ENCODE data around the gene C17orf113. TPM values are rescaled to one million over a fixed set of nuclear protein-coding genes. Genes with fewer than 3 reads are reported as not detected.
"Not testable (repeated sequence)": the region's sequence is repeated elsewhere in the genome, so short reads cannot be mapped to it uniquely, and the experiment has no call there.

Gene C17orf113
- total RNA-seq, 4 donors from 2014 or later: 0.13 to 0.86 (median 0.38) TPM

- ATAC-seq (no peak), DNase-seq (no peak)
- in situ Hi-C loops (cut with MboI; ENCODE audit: low sequenced_read_pairs in 4 of 4): no loop called here
- Histone ChIP-seq H3K4me3 (peak overlapping the region; percentile 85 to 98 (median 89)), H3K27ac (peak overlapping the region; percentile 88 to 98 (median 92)), H3K36me3 (peaks cover 0 to 17% of the 10 kb centered on the region in 2 donors), H3K27me3 (no peaks in the 10 kb centered on the region), H3K9me3 (no peaks in the 10 kb centered on the region), H3K4me1 (peaks cover 55 to 57% of the 10 kb centered on the region in 2 donors)
- intact Hi-C loops (cut with DNase I; ENCODE audit: low total_unique reads): loop anchor here (5.0 kb wide), 1 partner anchor 231 kb away; the partner anchor contains the start of gene JUP
- TF ChIP-seq POLR2A (IDR thresholded peaks at IDR 0.05) (no peak), CTCF (IDR thresholded peaks at IDR 0.05 in 4 of 5, conservative IDR thresholded peaks at IDR 0.05 in 1 of 5) (no peak)
These were observed 32.1 kb downstream of the C17orf113 start for GRCh38 chr17:42018339-42018738.

- Histone ChIP-seq H3K9me3 (no peaks in the 10 kb centered on the region), H3K4me1 (peaks cover 60 to 61% of the 10 kb centered on the region in 2 donors), H3K27me3 (no peaks in the 10 kb centered on the region), H3K36me3 (peaks cover 0 to 12% of the 10 kb centered on the region in 2 donors), H3K27ac (peak overlapping the region; percentile 88 to 98 (median 92)), H3K4me3 (peak overlapping the region; percentile 85 to 98 (median 89))
- ATAC-seq (no peak), DNase-seq (no peak)
- intact Hi-C loops (cut with DNase I; ENCODE audit: low total_unique reads) (loop anchor here (2.0 to 5.0 kb wide), 2 partner anchors 51 to 231 kb away; partner anchors contain the start of genes CNP and JUP), in situ Hi-C loops (cut with MboI; ENCODE audit: low sequenced_read_pairs in 4 of 4) (no loop called here)
- TF ChIP-seq POLR2A (IDR thresholded peaks at IDR 0.05): no peak
These were observed 32.6 kb downstream of the C17orf113 start for GRCh38 chr17:42017866-42018200.

- no peaks in the 10 kb centered on the region for H3K9me3 ChIP-seq
- TF ChIP-seq POLR2A (IDR thresholded peaks at IDR 0.05): peak; percentile 63 to 70
- peak in 1 of 5 experiments; percentile 24 for TF ChIP-seq CTCF (IDR thresholded peaks at IDR 0.05 in 4 of 5, conservative IDR thresholded peaks at IDR 0.05 in 1 of 5)
- peaks cover 0 to 6% of the 10 kb centered on the region in 2 donors for H3K36me3 ChIP-seq
- peak within 1 kb of the TSS; percentile 85 to 98 (median 89) for H3K4me3 ChIP-seq
- intact Hi-C loops (cut with DNase I; ENCODE audit: low total_unique reads): loop anchor here (2.0 to 5.0 kb wide), 2 partner anchors 50 to 230 kb away; partner anchors contain the start of genes CNP and JUP
- in situ Hi-C loops (cut with MboI; ENCODE audit: low sequenced_read_pairs in 4 of 4): no loop called here
- peak; percentile 85 to 90 for ATAC-seq
- peak; percentile 81 to 90 for DNase-seq
- H3K27ac ChIP-seq: peak within 1 kb of the TSS; percentile 88 to 98 (median 92)
- H3K4me1 ChIP-seq: peaks cover 66 to 68% of the 10 kb centered on the region in 2 donors
- H3K27me3 ChIP-seq: no peaks in the 10 kb centered on the region
These were observed 33.2 kb downstream of the C17orf113 start, which contains the start of gene DNAJC7 for GRCh38 chr17:42016941-42017865. Gene DNAJC7, minus strand, starts transcription at chr17:42017439. Its CDS starts 23 bp downstream, at chr17:42017416.

- no peak for DNase-seq
- Histone ChIP-seq H3K4me3 (peak overlapping the region; percentile 85 to 98 (median 89)), H3K9me3 (no peaks in the 10 kb centered on the region), H3K27ac (peak overlapping the region; percentile 88 to 98 (median 92)), H3K4me1 (peaks cover 72 to 73% of the 10 kb centered on the region in 2 donors), H3K36me3 (no peaks in the 10 kb centered on the region), H3K27me3 (no peaks in the 10 kb centered on the region)
- TF ChIP-seq POLR2A (IDR thresholded peaks at IDR 0.05) (no peak), CTCF (IDR thresholded peaks at IDR 0.05 in 4 of 5, conservative IDR thresholded peaks at IDR 0.05 in 1 of 5) (no peak)
- intact Hi-C loops (cut with DNase I; ENCODE audit: low total_unique reads): loop anchor here (2.0 to 5.0 kb wide), 2 partner anchors 50 to 229 kb away; partner anchors contain the start of genes CNP and JUP
- ATAC-seq: no peak
- in situ Hi-C loops (cut with MboI; ENCODE audit: low sequenced_read_pairs in 4 of 4): no loop called here
These were observed 34.0 kb downstream of the C17orf113 start for GRCh38 chr17:42016411-42016831.

GRCh38 chr17:42013740-42014139 is 36.7 kb downstream of the C17orf113 start:
- in situ Hi-C loops (cut with MboI; ENCODE audit: low sequenced_read_pairs in 4 of 4); H3K9me3 ChIP-seq; H3K27me3 ChIP-seq; H3K36me3 ChIP-seq; ATAC-seq; DNase-seq; H3K4me3 ChIP-seq; intact Hi-C loops (cut with DNase I; ENCODE audit: low total_unique reads): not testable (repeated sequence)
- H3K27ac ChIP-seq: peak overlapping the region; percentile 51 to 93 (median 70)
- peaks cover 75 to 83% of the 10 kb centered on the region in 2 donors for H3K4me1 ChIP-seq

- H3K36me3 ChIP-seq; intact Hi-C loops (cut with DNase I; ENCODE audit: low total_unique reads); ATAC-seq; DNase-seq; H3K9me3 ChIP-seq; H3K4me3 ChIP-seq; H3K27me3 ChIP-seq; in situ Hi-C loops (cut with MboI; ENCODE audit: low sequenced_read_pairs in 4 of 4): not testable (repeated sequence)
- H3K27ac ChIP-seq: peak overlapping the region; percentile 51 to 93 (median 70)
- peaks cover 72 to 77% of the 10 kb centered on the region in 2 donors for H3K4me1 ChIP-seq
These were observed 38.0 kb downstream of the C17orf113 start for GRCh38 chr17:42012363-42012762.
